HepG2 (cell line): Measurements from ENCODE around the gene KCTD13. TPM values are rescaled to one million over a fixed set of nuclear protein-coding genes. Genes with fewer than 3 reads are reported as not detected.

ENCODE experiments used
- ATAC-seq: fragments of 200-7000 bp; cut with Tn5 transposase; 3 replicates; pipeline ENCODE4 v1.9.1; 2020; ENCODE audit warnings: mild to moderate bottlenecking, moderate library complexity
- BruUV-seq: library from RNA; stranded (reverse); fragments of 400-500 nt; replicated peaks from 2 replicates; lab custom pipeline; 2021; lab: Mats Ljungman, UMichigan
- CTCF ChIA-PET: fragments of 300-600 bp; formaldehyde crosslinking; extraction: SDS; loops from one replicate; lab custom pipeline; 2021; ENCODE audit warnings: low total read pairs, inconsistent platforms, low intra/inter-chr PET ratio; lab: Yijun Ruan, JAX
- POLR2A ChIA-PET: fragments of 350-600 bp; sonication (Branson Sonifier 250); formaldehyde crosslinking; loops from one replicate; lab custom pipeline; 2020; ENCODE audit warnings: antibody characterized with exemption, inconsistent platforms; lab: Yijun Ruan, JAX
- DNase-seq: peaks from one replicate; pipeline ENCODE4 v3.0.0-alpha.2; 2015; ENCODE audit warnings: low spot score
- FAIRE-seq: peaks from 3 replicates; lab custom pipeline; 2011; peaks lifted over from hg19 to GRCh38; lab: Jason Lieb, UNC
- H2AFZ ChIP-seq: one replicate; pipeline ENCODE4 v1.6.1; 2011; ENCODE audit warnings: low read length, inconsistent platforms
- H3K27ac ChIP-seq: fragments of 300-600 bp; 3 replicates; pipeline ENCODE4 v1.8.0; 2011; ENCODE audit warnings: mixed run types, mild to moderate bottlenecking, mixed read lengths, low read length, inconsistent platforms; ENCODE audit not compliant: insufficient read depth; ENCODE audit errors: extremely low read length
- H3K27me3 ChIP-seq, 2 experiments: fragments of 200-600 bp in 1 of 2; 2 replicates in 1 of 2; 3 replicates in 1 of 2; pipeline versions ENCODE4 v1.6.0 to v1.8.0; 2011; ENCODE audit warnings: low read length in 2 of 2, mild to moderate bottlenecking in 2 of 2, moderate library complexity in 2 of 2, inconsistent platforms in 1 of 2; ENCODE audit not compliant: insufficient read depth in 2 of 2, control insufficient read depth in 1 of 2
- H3K36me3 ChIP-seq, 2 experiments: fragments of 200-600 bp in 1 of 2; replicated peaks in 1 of 2; 2 replicates in 1 of 2; 3 replicates in 1 of 2; pipeline versions ENCODE4 v1.5.1 to v1.8.0; 2011; ENCODE audit warnings: low read length in 2 of 2, inconsistent platforms in 1 of 2; ENCODE audit not compliant: insufficient read depth in 2 of 2, control insufficient read depth in 1 of 2
- H3K4me1 ChIP-seq: 2 replicates; pipeline ENCODE4 v1.5.1; 2012; ENCODE audit warnings: low read length, inconsistent platforms; ENCODE audit not compliant: insufficient read depth
- H3K4me2 ChIP-seq: 2 replicates; pipeline ENCODE4 v1.6.0; 2011; ENCODE audit warnings: low read depth, low read length, inconsistent platforms
- H3K4me3 ChIP-seq, 3 experiments: fragments of 200-600 bp in 1 of 3; sonication (generic), shearing (Covaris generic) in 1 of 3; replicated peaks in 1 of 3; 2 replicates each; pipeline ENCODE4 v1.5.1; 2011 to 2016; ENCODE audit warnings: low read length in 3 of 3, inconsistent platforms in 2 of 3, low read depth in 2 of 3, mild to moderate bottlenecking in 2 of 3, control low read depth in 1 of 3, mixed read lengths in 1 of 3; ENCODE audit not compliant: insufficient read depth in 1 of 3
- H3K79me2 ChIP-seq: one replicate; pipeline ENCODE4 v1.6.1; 2011; ENCODE audit warnings: low read length, inconsistent platforms; ENCODE audit not compliant: insufficient read depth
- H3K9ac ChIP-seq: 2 replicates; pipeline ENCODE4 v1.6.0; 2011; ENCODE audit warnings: mild to moderate bottlenecking, low read depth, low read length, inconsistent platforms; ENCODE audit not compliant: insufficient read depth
- H3K9me3 ChIP-seq: 2 replicates; pipeline ENCODE4 v1.5.1; 2012; ENCODE audit warnings: mild to moderate bottlenecking, low read length
- H4K20me1 ChIP-seq: 2 replicates; pipeline ENCODE4 v1.6.0; 2011; ENCODE audit warnings: inconsistent platforms, mild to moderate bottlenecking, low read length, moderate library complexity; ENCODE audit not compliant: insufficient read depth
- BORCS8-MEF2B ChIP-seq: sonication (generic); formaldehyde crosslinking; IDR thresholded peaks from 2 replicates; pipeline ENCODE4 v1.8.0; 2022; ENCODE audit warnings: mild to moderate bottlenecking, missing genetic modification reagents
- CCDC6 ChIP-seq: sonication (generic); formaldehyde crosslinking; IDR thresholded peaks from 2 replicates; pipeline ENCODE4 v1.8.1; 2022; ENCODE audit warnings: mild to moderate bottlenecking, missing genetic modification reagents, moderate library complexity
- CERS6 ChIP-seq: sonication (generic); formaldehyde crosslinking; IDR thresholded peaks from 2 replicates; pipeline ENCODE4 v1.5.0; 2020; ENCODE audit warnings: missing genetic modification reagents
- CHD4 ChIP-seq: fragments of 200-600 bp; sonication (generic); IDR thresholded peaks from 2 replicates; pipeline ENCODE4 v1.7.0; 2017; ENCODE audit warnings: mild to moderate bottlenecking, low read length, borderline replicate concordance
- FOSL2 ChIP-seq: sonication (generic); formaldehyde crosslinking; IDR thresholded peaks from 2 replicates; pipeline ENCODE4 v1.4.0; 2020; ENCODE audit warnings: missing genetic modification reagents
- KDM1A ChIP-seq: IDR thresholded peaks from 2 replicates; pipeline ENCODE4 v1.6.1; 2016; ENCODE audit warnings: missing compliant biosample characterization
- NFYB ChIP-seq: sonication (generic); formaldehyde crosslinking; IDR thresholded peaks from 2 replicates; pipeline ENCODE4 v1.4.0; 2020; ENCODE audit warnings: missing genetic modification reagents
- RAD21 ChIP-seq: fragments of 450-650 bp; formaldehyde crosslinking; IDR thresholded peaks from 2 replicates; pipeline ENCODE4 v1.5.0; 2020; ENCODE audit warnings: mild to moderate bottlenecking
- TP53 ChIP-seq: sonication (generic); formaldehyde crosslinking; conservative IDR thresholded peaks from 2 replicates; pipeline ENCODE4 v1.4.0; 2020; ENCODE audit warnings: missing genetic modification reagents
- U2AF1 ChIP-seq: fragments of 200-400 bp; formaldehyde crosslinking; optimal IDR thresholded peaks from 2 replicates; pipeline ENCODE3; 2017; ENCODE audit warnings: mild to moderate bottlenecking, low read depth, low read length
- ZBTB21 ChIP-seq: sonication (generic); formaldehyde crosslinking; IDR thresholded peaks from 2 replicates; pipeline ENCODE4 v1.4.0; 2020; ENCODE audit warnings: missing genetic modification reagents
- ZMYM4 ChIP-seq: sonication (generic); formaldehyde crosslinking; IDR thresholded peaks from 2 replicates; pipeline ENCODE4 v1.8.1; 2023; ENCODE audit warnings: mild to moderate bottlenecking, missing genetic modification reagents
- ZNF224 ChIP-seq: sonication (generic); formaldehyde crosslinking; IDR thresholded peaks from 2 replicates; pipeline ENCODE4 v1.5.0; 2020; ENCODE audit warnings: mild to moderate bottlenecking, missing genetic modification reagents
- ZNF460 ChIP-seq: sonication (generic); formaldehyde crosslinking; IDR thresholded peaks from 2 replicates; pipeline ENCODE4 v1.5.1; 2020; ENCODE audit warnings: missing genetic modification reagents, mild to moderate bottlenecking, borderline replicate concordance
- ZNF501 ChIP-seq: sonication (generic); formaldehyde crosslinking; IDR thresholded peaks from 2 replicates; pipeline ENCODE4 v1.5.1; 2020; ENCODE audit warnings: mild to moderate bottlenecking, moderate library complexity, missing genetic modification reagents
- ZNF550 ChIP-seq: sonication (generic); formaldehyde crosslinking; IDR thresholded peaks from 2 replicates; pipeline ENCODE4 v1.4.0; 2020; ENCODE audit warnings: mild to moderate bottlenecking, missing genetic modification reagents, borderline replicate concordance
- ZNF605 ChIP-seq: sonication (generic); formaldehyde crosslinking; IDR thresholded peaks from 2 replicates; pipeline ENCODE4 v1.8.0; 2022; ENCODE audit warnings: mild to moderate bottlenecking, missing genetic modification reagents
- ZNF784 ChIP-seq: sonication (generic); formaldehyde crosslinking; IDR thresholded peaks from 2 replicates; pipeline ENCODE4 v1.5.1; 2020; ENCODE audit warnings: missing genetic modification reagents, mild to moderate bottlenecking, borderline replicate concordance
- ZNF792 ChIP-seq: IDR thresholded peaks from 2 replicates; pipeline ENCODE4 v1.6.1; 2016
- ZSCAN20 ChIP-seq: sonication (generic); formaldehyde crosslinking; IDR thresholded peaks from 2 replicates; pipeline ENCODE4 v1.4.0; 2020; ENCODE audit warnings: missing genetic modification reagents, mild to moderate bottlenecking, borderline replicate concordance
- WGBS: methylation state at CpG from one replicate; pipeline ENCODE4 v1.1.6; 2017; ENCODE audit warnings: low lambda C conversion rate; 5-methylcytosine and 5-hydroxymethylcytosine counted together
- in situ Hi-C: cut with HindIII; loops from 2 replicates; pipeline ENCODE4 v1.10.0; 2017; ENCODE audit warnings: low pct_unique_long_range_greater_than_20kb; ENCODE audit not compliant: extremely low pct_ligation_motif_present
- intact Hi-C: fragments of 100-400 bp; cut with micrococcal nuclease; formaldehyde crosslinking; loops from one replicate; pipeline ENCODE4 v1.10.0; 2022; ENCODE audit not compliant: unreplicated experiment
- polyA plus RNA-seq, 8 experiments: library from polyadenylated mRNA; depleted of rRNA in 3 of 8; stranded (reverse) in 7 of 8; unstranded in 1 of 8; fragments of >200 nt; fragmentation: Illumina TruSeq in 4 of 8; extraction: Trizol in 4 of 8; gene quantifications; 2 replicates each; pipeline versions ENCODE4 v1.2.1 to v1.2.3, GENCODE V29; 2011 to 2016; ENCODE audit warnings: low read depth in 4 of 8, missing spikeins in 1 of 8, mixed read lengths in 1 of 8; ENCODE audit not compliant: insufficient read depth in 1 of 8
- total RNA-seq, 5 experiments: library from RNA; depleted of rRNA; stranded (reverse); fragments of >200 nt; fragmentation: Illumina TruSeq; extraction: Trizol; gene quantifications; 2 replicates each; pipeline ENCODE4 v1.2.3, GENCODE V29; 2016; ENCODE audit warnings: low read depth in 1 of 5
- TF ChIP-seq, protein P1 (sequence below): sonication (generic); formaldehyde crosslinking; IDR thresholded peaks from 2 replicates; pipeline ENCODE4 v1.8.1; 2023; ENCODE audit warnings: mild to moderate bottlenecking, moderate library complexity, missing genetic modification reagents

KCTD13 gene
- total and polyA plus RNA-seq, 2 of the 13 experiments (the other 11 are each of a cell fraction or from before 2014, with no cell fraction given) = 6.3 to 14.7 TPM

- TF ChIP-seq RAD21 (CRISPR knock-in tag) (no peak), ZNF605 (0 out of 2 replicates have a peak, but pooled peaks have one; percentile 2), NFYB (CRISPR knock-in tag) (0 out of 2 replicates have a peak, but pooled peaks have one; percentile 2), ZMYM4 (CRISPR knock-in tag) (no peak), KDM1A (CRISPR knock-in tag) (no peak), ZSCAN20 (CRISPR knock-in tag) (no peak), CCDC6 (CRISPR knock-in tag) (no peak), ZNF224 (no peak), BORCS8-MEF2B (CRISPR knock-in tag) (no peak), ZNF460 (CRISPR knock-in tag) (no peak), ZBTB21 (CRISPR knock-in tag) (no peak)
- TF ChIP-seq, protein P1, sequence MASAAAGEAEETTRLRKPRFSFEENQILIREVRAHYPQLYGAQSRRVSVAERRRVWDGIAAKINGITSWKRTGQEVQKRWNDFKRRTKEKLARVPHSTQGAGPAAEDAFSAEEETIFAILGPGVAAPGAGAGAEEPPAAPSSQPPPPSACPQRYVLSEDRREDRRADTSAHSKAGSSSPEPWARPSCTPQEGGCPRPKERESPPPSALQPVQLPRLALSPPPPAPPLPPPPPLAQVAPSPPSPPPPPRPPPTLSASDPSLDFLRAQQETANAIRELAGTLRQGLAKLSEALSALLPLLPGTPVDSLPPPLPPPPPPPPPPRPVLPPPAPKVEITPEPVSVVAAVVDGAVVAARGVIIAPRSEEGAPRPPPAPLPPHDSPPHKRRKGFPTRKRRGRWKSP (CRISPR knock-in tag) = no peak
These were observed 33.6 kb downstream of the KCTD13 start (continued) for GRCh38 chr16:29892458-29892813.

DNA sequence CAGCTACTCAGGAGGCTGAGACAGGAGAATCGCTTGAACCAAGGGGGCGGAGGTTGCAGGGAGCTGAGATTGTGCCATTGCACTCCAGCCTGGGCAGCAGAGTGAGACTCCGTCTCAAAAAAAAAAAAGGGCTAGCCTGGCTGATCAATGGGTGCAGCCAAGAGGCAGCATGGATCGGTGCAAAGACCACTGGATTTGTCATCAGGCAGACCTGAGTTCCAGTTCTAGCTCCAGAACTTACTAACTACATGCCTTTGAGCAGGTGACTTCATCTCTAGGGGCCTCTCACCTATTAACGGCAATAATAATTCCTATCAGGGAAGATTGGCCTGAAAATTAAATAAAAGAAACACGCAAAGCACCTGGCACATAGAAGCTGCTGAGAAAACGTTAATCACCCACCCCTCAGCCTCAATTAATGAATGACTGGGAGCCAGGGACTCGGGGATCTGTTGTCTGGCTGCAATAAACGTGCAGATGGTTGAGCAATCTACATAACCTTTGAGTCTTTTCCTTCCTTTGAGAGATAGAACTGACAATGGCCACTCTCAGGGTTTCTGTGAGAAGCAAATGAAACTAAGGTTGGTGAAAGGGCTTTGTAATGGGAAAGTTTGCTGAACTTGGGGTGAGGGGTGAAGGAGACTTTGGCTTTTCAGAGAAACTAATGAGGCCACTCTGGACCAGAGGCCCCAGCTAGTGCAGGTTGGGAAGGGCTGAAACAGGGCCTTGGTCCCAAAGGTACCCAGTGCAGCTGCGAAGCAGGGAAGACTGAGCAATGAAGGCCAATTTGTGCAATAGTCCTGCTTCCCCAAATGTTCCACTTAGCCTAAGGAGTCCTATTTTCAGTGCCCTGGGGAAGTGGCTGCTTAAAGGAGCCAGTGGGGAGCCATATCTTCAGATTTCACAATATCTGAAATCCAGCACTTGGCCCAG is 34.2 kb downstream of the KCTD13 start:
- H3K36me3 ChIP-seq = no peaks in the 10 kb centered on the region
- H3K27ac ChIP-seq = peak overlapping the region; percentile 86
- ATAC-seq (peak; percentile 87), DNase-seq (peak; percentile 95), FAIRE-seq (peak; percentile 99)
- POLR2A ChIA-PET = interaction anchor here (0.7 to 2.2 kb wide), 10 partner anchors 9 to 212 kb away, joined by 3 to 30 read pairs (median 4); partner anchors contain the start of genes ASPHD1, KCTD13, QPRT and SEZ6L2
- H3K4me2 ChIP-seq = peak overlapping the region; percentile 74
- no peaks in the 10 kb centered on the region for H4K20me1 ChIP-seq
- peak overlapping the region in 2 of 3 experiments; percentile 2 to 31; a peak in 2 of 6 replicates for H3K4me3 ChIP-seq
- no peaks in the 10 kb centered on the region for H3K79me2 ChIP-seq
- in situ Hi-C loops = no loop called here
- intact Hi-C loops = loop anchor here (2.0 kb wide), 1 partner anchor 29 kb away; the partner anchor contains the start of gene CDIPT
- H3K4me1 ChIP-seq = peaks cover 32% of the 10 kb centered on the region
- no peaks in the 10 kb centered on the region for H3K9me3 ChIP-seq
- H3K27me3 ChIP-seq = no peaks in the 10 kb centered on the region
- peak overlapping the region; percentile 56 for H3K9ac ChIP-seq
- WGBS = 16% methylated on average over 10 of the region's 10 CpGs
- H2AFZ ChIP-seq = peak overlapping the region; percentile 28
- CTCF ChIA-PET = no interaction called here
- TSS peak; percentile 77 for BruUV-seq
- TF ChIP-seq ZNF550 (CRISPR knock-in tag) (no peak), ZNF784 (CRISPR knock-in tag) (0 out of 2 replicates have a peak, but pooled peaks have one; percentile 38), ZNF792 (CRISPR knock-in tag) (0 out of 2 replicates have a peak, but pooled peaks have one; percentile 70), ZNF501 (CRISPR knock-in tag) (peak; percentile 87; the same call in 1 of the 2 replicates), U2AF1 (no peak), CERS6 (CRISPR knock-in tag) (no peak), FOSL2 (CRISPR knock-in tag) (no peak; the same call in 1 of the 2 replicates), CHD4 (peak; percentile 61; the same call in 1 of the 2 replicates), TP53 (CRISPR knock-in tag) (no peak)
